ENCODE results near the gene SARDH. TPM values are rescaled to one million over a fixed set of nuclear protein-coding genes. Genes with fewer than 3 reads are reported as not detected.

The SARDH gene
- total RNA-seq, 1 donor from 2014 or later, result 1.8 TPM

DNA sequence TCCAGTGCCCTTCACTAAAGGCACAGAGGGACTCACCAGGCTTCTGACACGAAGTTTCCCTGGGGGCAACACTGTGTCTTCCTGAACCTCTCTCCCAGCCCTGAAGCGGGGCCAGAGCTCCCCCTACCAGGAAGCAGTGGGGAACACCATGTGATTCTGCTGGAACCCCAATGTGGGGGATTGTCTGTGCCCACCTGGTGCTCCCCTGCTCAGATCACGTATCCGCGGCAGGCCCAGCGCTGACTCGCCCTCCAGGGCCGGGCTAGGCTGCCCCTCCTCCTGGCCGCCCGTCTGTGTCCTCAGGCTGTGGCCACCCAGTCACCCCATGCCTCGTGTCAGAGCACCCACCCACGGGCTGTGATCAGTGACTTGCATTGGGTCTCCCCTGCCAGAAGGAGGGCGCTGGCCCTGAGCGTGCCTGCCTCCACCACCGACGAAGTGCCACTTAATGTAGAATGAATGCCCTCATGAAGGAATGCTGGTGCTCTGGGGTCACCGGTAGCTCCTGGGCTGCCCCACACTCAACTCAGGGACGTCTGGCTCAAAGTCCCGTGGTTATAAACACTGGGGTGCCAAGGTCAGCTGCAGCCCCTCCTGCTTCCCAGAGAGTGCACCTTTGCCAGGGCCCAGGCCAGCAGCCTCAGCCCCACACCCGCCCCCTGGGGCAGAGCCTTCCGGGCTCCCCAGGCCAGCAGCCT, 22.1 kb downstream of the SARDH start:
- no peak for DNase-seq (ENCODE audit: low read depth)
- H3K36me3 ChIP-seq (ENCODE audit: control insufficient read depth, insufficient read depth, low read length), result no peaks in the 10 kb centered on the region
- no peak overlapping the region for H3K4me3 ChIP-seq (ENCODE audit: low read depth, low read length)
- peaks cover 29% of the 10 kb centered on the region for H3K27me3 ChIP-seq (ENCODE audit: control insufficient read depth, insufficient read depth, low read length)
- peak; percentile 33 for TF ChIP-seq CTCF (IDR thresholded peaks at IDR 0.05; ENCODE audit: insufficient read depth, low read length, poor library complexity, severe bottlenecking)

DNA sequence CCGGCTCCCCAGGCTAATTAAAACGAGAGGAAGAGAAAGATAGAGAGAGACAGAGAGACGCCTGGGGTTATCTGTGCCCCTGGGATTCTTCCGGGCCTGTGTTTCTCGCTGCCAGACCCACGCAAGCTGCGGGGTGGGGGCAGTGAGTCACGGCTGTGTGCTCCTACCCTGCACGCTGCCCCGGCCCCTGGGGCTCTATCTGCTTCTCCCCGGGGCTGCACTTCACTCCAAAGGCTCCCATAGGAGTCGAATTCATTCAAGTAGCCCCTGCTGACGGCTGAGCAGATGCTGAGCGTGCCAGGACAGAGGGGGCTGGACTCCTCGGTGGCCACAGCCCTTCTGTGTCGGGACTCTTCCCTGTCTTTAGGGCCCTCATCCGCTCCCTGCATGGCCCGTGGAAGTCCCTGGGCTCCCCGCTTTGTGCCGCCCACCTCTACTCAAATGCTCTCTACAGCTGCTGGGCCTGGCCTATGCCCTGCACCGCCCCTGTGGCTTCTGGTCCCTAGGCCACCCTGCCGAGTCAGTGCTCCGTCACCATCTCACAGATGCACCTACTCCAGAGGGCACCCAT, 22.8 kb downstream of the SARDH start:
- Histone ChIP-seq H3K4me3 (ENCODE audit: low read depth, low read length) (no peak overlapping the region), H3K27me3 (ENCODE audit: control insufficient read depth, insufficient read depth, low read length) (peaks cover 34% of the 10 kb centered on the region), H3K36me3 (ENCODE audit: control insufficient read depth, insufficient read depth, low read length) (no peaks in the 10 kb centered on the region)
- DNase-seq (ENCODE audit: low read depth), result no peak
- no peak for TF ChIP-seq CTCF (IDR thresholded peaks at IDR 0.05; ENCODE audit: insufficient read depth, low read length, poor library complexity, severe bottlenecking)

- DNase-seq (ENCODE audit: low read depth), result no peak
- no peaks in the 10 kb centered on the region for H3K36me3 ChIP-seq (ENCODE audit: control insufficient read depth, insufficient read depth, low read length)
- TF ChIP-seq CTCF (IDR thresholded peaks at IDR 0.05; ENCODE audit: insufficient read depth, low read length, poor library complexity, severe bottlenecking), result no peak
Measured at GRCh38 chr9:133714606-133715294, 23.4 kb downstream of the SARDH start.

GRCh38 chr9:133713960-133714495, 24.1 kb downstream of the SARDH start:
- no peak overlapping the region for H3K4me3 ChIP-seq (ENCODE audit: low read depth, low read length)
- H3K27me3 ChIP-seq (ENCODE audit: control insufficient read depth, insufficient read depth, low read length), result peaks cover 39% of the 10 kb centered on the region
- no peak for TF ChIP-seq CTCF (IDR thresholded peaks at IDR 0.05; ENCODE audit: insufficient read depth, low read length, poor library complexity, severe bottlenecking)
- no peaks in the 10 kb centered on the region for H3K36me3 ChIP-seq (ENCODE audit: control insufficient read depth, insufficient read depth, low read length)
- no peak for DNase-seq (ENCODE audit: low read depth)

More at GRCh38 chr9:133714606-133715294, 23.4 kb downstream of the SARDH start:
- no peak overlapping the region for H3K4me3 ChIP-seq (ENCODE audit: low read depth, low read length)
- peaks cover 37% of the 10 kb centered on the region for H3K27me3 ChIP-seq (ENCODE audit: control insufficient read depth, insufficient read depth, low read length)

- H3K4me3 ChIP-seq (ENCODE audit: low read depth, low read length), result no peak overlapping the region
- H3K27me3 ChIP-seq (ENCODE audit: control insufficient read depth, insufficient read depth, low read length), result peaks cover 44% of the 10 kb centered on the region
- no peaks in the 10 kb centered on the region for H3K36me3 ChIP-seq (ENCODE audit: control insufficient read depth, insufficient read depth, low read length)
- TF ChIP-seq CTCF (IDR thresholded peaks at IDR 0.05; ENCODE audit: insufficient read depth, low read length, poor library complexity, severe bottlenecking), result no peak
- DNase-seq (ENCODE audit: low read depth), result no peak
Measured at GRCh38 chr9:133713150-133713959, 24.8 kb downstream of the SARDH start.

Measured in kidney epithelial cell (primary cell).